Liver (tissue), 9 donors: ENCODE data around the gene OSTN. TPM values are rescaled to one million over a fixed set of nuclear protein-coding genes. Genes with fewer than 3 reads are reported as not detected.

Source experiments
- DNase-seq: peaks from one replicate; pipeline ENCODE4 v3.0.0-alpha.2; 2017; ENCODE audit warnings: low spot score
- H3K27ac ChIP-seq, 2 donors: one replicate each; pipeline ENCODE4 v1.7.0; 2013; ENCODE audit warnings: inconsistent platforms in 2 of 2, low read length in 2 of 2, control low read depth in 1 of 2, low read depth in 1 of 2, mild to moderate bottlenecking in 1 of 2
- H3K27me3 ChIP-seq, 4 donors: one replicate each; pipeline versions ENCODE4 v1.6.1 to v1.7.0; 2013; ENCODE audit warnings: low read length in 3 of 4, inconsistent platforms in 1 of 4, mild to moderate bottlenecking in 1 of 4, moderate library complexity in 1 of 4; ENCODE audit not compliant: control insufficient read depth in 4 of 4, insufficient read depth in 4 of 4
- H3K36me3 ChIP-seq, 4 donors: one replicate each; pipeline versions ENCODE4 v1.6.1 to v1.7.0; 2013; ENCODE audit warnings: low read length in 3 of 4, mild to moderate bottlenecking in 3 of 4, low read depth in 1 of 4, moderate library complexity in 1 of 4; ENCODE audit not compliant: control insufficient read depth in 4 of 4, insufficient read depth in 3 of 4
- H3K4me1 ChIP-seq, 4 donors: one replicate each; pipeline versions ENCODE4 v1.6.1 to v1.7.0; 2013; ENCODE audit warnings: low read length in 3 of 4, mild to moderate bottlenecking in 3 of 4, moderate library complexity in 1 of 4; ENCODE audit not compliant: control insufficient read depth in 4 of 4, insufficient read depth in 4 of 4
- H3K4me3 ChIP-seq, 3 donors: one replicate each; pipeline versions ENCODE4 v1.6.1 to v1.7.0; 2013; ENCODE audit warnings: low read length in 3 of 3, control low read depth in 1 of 3, low read depth in 1 of 3, mild to moderate bottlenecking in 1 of 3
- H3K9ac ChIP-seq, 2 donors: one replicate each; pipeline ENCODE4 v1.7.0; 2013; ENCODE audit warnings: low read length in 2 of 2, mild to moderate bottlenecking in 2 of 2, moderate library complexity in 2 of 2, control low read depth in 1 of 2, low read depth in 1 of 2
- H3K9me3 ChIP-seq, 4 donors: one replicate each; pipeline versions ENCODE4 v1.6.1 to v1.7.0; 2013; ENCODE audit warnings: low read length in 3 of 4; ENCODE audit not compliant: control insufficient read depth in 4 of 4
- CTCF ChIP-seq: fragments of 150-350 bp; IDR thresholded peaks from 2 replicates; pipeline ENCODE4 v1.5.1; 2017; ENCODE audit warnings: improper control_type of control experiment, low read depth, low read length; ENCODE audit not compliant: missing input control
- EGR1 ChIP-seq, 2 donors: IDR thresholded peaks; 2 replicates each; pipeline ENCODE4 v1.6.1; 2016 to 2018; ENCODE audit warnings: antibody characterized with exemption in 2 of 2, low read depth in 2 of 2
- FOXA1 ChIP-seq: IDR thresholded peaks from 2 replicates; pipeline ENCODE4 v1.6.1; 2016; ENCODE audit warnings: antibody characterized with exemption
- FOXA2 ChIP-seq: IDR thresholded peaks from 2 replicates; pipeline ENCODE4 v1.6.1; 2016; ENCODE audit warnings: antibody characterized with exemption
- GABPA ChIP-seq, 2 donors: IDR thresholded peaks in 1 of 2; conservative IDR thresholded peaks in 1 of 2; 2 replicates each; pipeline ENCODE4 v1.6.1; 2016; ENCODE audit warnings: antibody characterized with exemption in 2 of 2, mild to moderate bottlenecking in 1 of 2, moderate library complexity in 1 of 2
- HNF4A ChIP-seq, 2 donors: conservative IDR thresholded peaks; 2 replicates each; pipeline ENCODE4 v1.6.1; 2016; ENCODE audit warnings: antibody characterized with exemption in 2 of 2, mild to moderate bottlenecking in 2 of 2
- HNF4G ChIP-seq: IDR thresholded peaks from 2 replicates; pipeline ENCODE4 v1.6.1; 2016; ENCODE audit warnings: antibody characterized with exemption
- JUND ChIP-seq, 2 donors: IDR thresholded peaks; 2 replicates each; pipeline ENCODE4 v1.6.1; 2016; ENCODE audit warnings: antibody characterized with exemption in 2 of 2
- MAX ChIP-seq: IDR thresholded peaks from 2 replicates; pipeline ENCODE4 v1.6.1; 2016; ENCODE audit warnings: antibody characterized with exemption
- NR2F2 ChIP-seq: IDR thresholded peaks from 2 replicates; pipeline ENCODE4 v1.6.1; 2016; ENCODE audit warnings: antibody characterized with exemption
- RAD21 ChIP-seq, 2 donors: IDR thresholded peaks; 2 replicates each; pipeline ENCODE4 v1.6.1; 2016; ENCODE audit warnings: antibody characterized with exemption in 2 of 2, mild to moderate bottlenecking in 2 of 2
- RXRA ChIP-seq, 2 donors: IDR thresholded peaks; 2 replicates each; pipeline ENCODE4 v1.6.1; 2017 to 2018; ENCODE audit warnings: antibody characterized with exemption in 2 of 2, mild to moderate bottlenecking in 1 of 2
- SP1 ChIP-seq: IDR thresholded peaks from 2 replicates; pipeline ENCODE4 v1.6.1; 2018; ENCODE audit warnings: antibody characterized with exemption, mild to moderate bottlenecking
- TAF1 ChIP-seq: conservative IDR thresholded peaks from 2 replicates; pipeline ENCODE4 v1.6.1; 2016; ENCODE audit warnings: antibody characterized with exemption, mild to moderate bottlenecking
- YY1 ChIP-seq: IDR thresholded peaks from 2 replicates; pipeline ENCODE4 v1.6.1; 2016; ENCODE audit warnings: antibody characterized with exemption, mild to moderate bottlenecking
- WGBS: extraction: QIAGEN DNeasy Blood & Tissue Kit; methylation state at CpG from one replicate; pipeline ENCODE4 v1.1.7; 2013; 5-methylcytosine and 5-hydroxymethylcytosine counted together
- polyA plus RNA-seq, 2 donors: library from polyadenylated mRNA; stranded (reverse) in 1 of 2; unstranded in 1 of 2; fragments of 200-250 nt in 1 of 2; fragments of >200 nt in 1 of 2; fragmentation: Nextera tagmentation in 1 of 2; extraction: Ambion mirVana in 1 of 2; gene quantifications; one replicate each; pipeline versions ENCODE4 v1.2.1 to v1.2.3, GENCODE V29; 2013 to 2015
- total RNA-seq, 2 donors: library from RNA; depleted of rRNA; stranded (reverse); fragments of >200 nt; gene quantifications; one replicate each; pipeline ENCODE4 v1.2.3, GENCODE V29; 2014
- TF ChIP-seq, protein P1 (sequence below): IDR thresholded peaks from 2 replicates; pipeline ENCODE4 v1.6.1; 2016; ENCODE audit warnings: antibody characterized with exemption
- TF ChIP-seq, protein P2 (sequence below): IDR thresholded peaks from 2 replicates; pipeline ENCODE4 v1.6.1; 2016; ENCODE audit warnings: antibody characterized with exemption, mild to moderate bottlenecking
- TF ChIP-seq, protein P3 (sequence below): IDR thresholded peaks from 2 replicates; pipeline ENCODE4 v1.6.1; 2016; ENCODE audit warnings: antibody characterized with exemption
- donor health status: healthy.
- donor health status: healthy.
- donor health status: healthy.
- donor health status: healthy.
- donor health status: healthy.

The OSTN gene
- total and polyA plus RNA-seq, 4 donors, result not detected

- Histone ChIP-seq H3K27ac (no peak overlapping the region), H3K9ac (no peak overlapping the region), H3K9me3 (no peaks in the 10 kb centered on the region), H3K4me1 (no peaks in the 10 kb centered on the region), H3K27me3 (no peaks in the 10 kb centered on the region), H3K4me3 (no peak overlapping the region), H3K36me3 (no peaks in the 10 kb centered on the region)
- no peak for DNase-seq
- no peak for TF ChIP-seq HNF4G
- TF ChIP-seq RXRA (IDR thresholded peaks at IDR 0.05), result no peak
- TF ChIP-seq, protein P1, sequence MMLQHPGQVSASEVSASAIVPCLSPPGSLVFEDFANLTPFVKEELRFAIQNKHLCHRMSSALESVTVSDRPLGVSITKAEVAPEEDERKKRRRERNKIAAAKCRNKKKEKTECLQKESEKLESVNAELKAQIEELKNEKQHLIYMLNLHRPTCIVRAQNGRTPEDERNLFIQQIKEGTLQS, result no peak
- TF ChIP-seq, protein P2, sequence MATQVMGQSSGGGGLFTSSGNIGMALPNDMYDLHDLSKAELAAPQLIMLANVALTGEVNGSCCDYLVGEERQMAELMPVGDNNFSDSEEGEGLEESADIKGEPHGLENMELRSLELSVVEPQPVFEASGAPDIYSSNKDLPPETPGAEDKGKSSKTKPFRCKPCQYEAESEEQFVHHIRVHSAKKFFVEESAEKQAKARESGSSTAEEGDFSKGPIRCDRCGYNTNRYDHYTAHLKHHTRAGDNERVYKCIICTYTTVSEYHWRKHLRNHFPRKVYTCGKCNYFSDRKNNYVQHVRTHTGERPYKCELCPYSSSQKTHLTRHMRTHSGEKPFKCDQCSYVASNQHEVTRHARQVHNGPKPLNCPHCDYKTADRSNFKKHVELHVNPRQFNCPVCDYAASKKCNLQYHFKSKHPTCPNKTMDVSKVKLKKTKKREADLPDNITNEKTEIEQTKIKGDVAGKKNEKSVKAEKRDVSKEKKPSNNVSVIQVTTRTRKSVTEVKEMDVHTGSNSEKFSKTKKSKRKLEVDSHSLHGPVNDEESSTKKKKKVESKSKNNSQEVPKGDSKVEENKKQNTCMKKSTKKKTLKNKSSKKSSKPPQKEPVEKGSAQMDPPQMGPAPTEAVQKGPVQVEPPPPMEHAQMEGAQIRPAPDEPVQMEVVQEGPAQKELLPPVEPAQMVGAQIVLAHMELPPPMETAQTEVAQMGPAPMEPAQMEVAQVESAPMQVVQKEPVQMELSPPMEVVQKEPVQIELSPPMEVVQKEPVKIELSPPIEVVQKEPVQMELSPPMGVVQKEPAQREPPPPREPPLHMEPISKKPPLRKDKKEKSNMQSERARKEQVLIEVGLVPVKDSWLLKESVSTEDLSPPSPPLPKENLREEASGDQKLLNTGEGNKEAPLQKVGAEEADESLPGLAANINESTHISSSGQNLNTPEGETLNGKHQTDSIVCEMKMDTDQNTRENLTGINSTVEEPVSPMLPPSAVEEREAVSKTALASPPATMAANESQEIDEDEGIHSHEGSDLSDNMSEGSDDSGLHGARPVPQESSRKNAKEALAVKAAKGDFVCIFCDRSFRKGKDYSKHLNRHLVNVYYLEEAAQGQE, result no peak
- no peak for TF ChIP-seq HNF4A (conservative IDR thresholded peaks at IDR 0.05)
- TF ChIP-seq SP1, result no peak
- no peak for TF ChIP-seq MAX
- no peak for TF ChIP-seq NR2F2
- TF ChIP-seq EGR1 (IDR thresholded peaks at IDR 0.05; ENCODE audit: low read depth in 2 of 2), result no peak
- TF ChIP-seq RAD21 (IDR thresholded peaks at IDR 0.05), result no peak
- TF ChIP-seq CTCF, result no peak
- no peak for TF ChIP-seq YY1
- no peak for TF ChIP-seq GABPA (IDR thresholded peaks at IDR 0.05 in 1 of 2, conservative IDR thresholded peaks at IDR 0.05 in 1 of 2)
- no peak for TF ChIP-seq JUND (IDR thresholded peaks at IDR 0.05)
- no peak for TF ChIP-seq TAF1
- TF ChIP-seq, protein P3, sequence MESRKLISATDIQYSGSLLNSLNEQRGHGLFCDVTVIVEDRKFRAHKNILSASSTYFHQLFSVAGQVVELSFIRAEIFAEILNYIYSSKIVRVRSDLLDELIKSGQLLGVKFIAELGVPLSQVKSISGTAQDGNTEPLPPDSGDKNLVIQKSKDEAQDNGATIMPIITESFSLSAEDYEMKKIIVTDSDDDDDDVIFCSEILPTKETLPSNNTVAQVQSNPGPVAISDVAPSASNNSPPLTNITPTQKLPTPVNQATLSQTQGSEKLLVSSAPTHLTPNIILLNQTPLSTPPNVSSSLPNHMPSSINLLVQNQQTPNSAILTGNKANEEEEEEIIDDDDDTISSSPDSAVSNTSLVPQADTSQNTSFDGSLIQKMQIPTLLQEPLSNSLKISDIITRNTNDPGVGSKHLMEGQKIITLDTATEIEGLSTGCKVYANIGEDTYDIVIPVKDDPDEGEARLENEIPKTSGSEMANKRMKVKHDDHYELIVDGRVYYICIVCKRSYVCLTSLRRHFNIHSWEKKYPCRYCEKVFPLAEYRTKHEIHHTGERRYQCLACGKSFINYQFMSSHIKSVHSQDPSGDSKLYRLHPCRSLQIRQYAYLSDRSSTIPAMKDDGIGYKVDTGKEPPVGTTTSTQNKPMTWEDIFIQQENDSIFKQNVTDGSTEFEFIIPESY, result no peak
- TF ChIP-seq FOXA2, result no peak
- no peak for TF ChIP-seq FOXA1
- WGBS, result 89% methylated on average over 1 of the region's 1 CpG
These were observed 47.6 kb downstream of the OSTN start for GRCh38 chr3:191246630-191247029.
